Ectodermal cell (in vitro differentiated cells): ENCODE data around the gene SLC25A48.
"Not testable (repeated sequence)": the region's sequence is repeated elsewhere in the genome, so short reads cannot be mapped to it uniquely, and the experiment has no call there.

ENCODE experiments used
- H3K27ac ChIP-seq: 2 replicates; pipeline ENCODE4 v1.7.0; 2013; ENCODE audit warnings: mild to moderate bottlenecking, low read depth, low read length; ENCODE audit not compliant: insufficient read depth, poor library complexity, severe bottlenecking
- H3K27me3 ChIP-seq: 2 replicates; pipeline ENCODE4 v1.7.0; 2013; ENCODE audit warnings: mild to moderate bottlenecking, low read length; ENCODE audit not compliant: insufficient read depth, control insufficient read depth, poor library complexity, severe bottlenecking
- H3K36me3 ChIP-seq: one replicate; pipeline ENCODE4 v1.7.0; 2013; ENCODE audit warnings: low read length; ENCODE audit not compliant: control insufficient read depth, insufficient read depth
- H3K4me1 ChIP-seq: one replicate; pipeline ENCODE4 v1.7.0; 2013; ENCODE audit warnings: low read length; ENCODE audit not compliant: control insufficient read depth, insufficient read depth
- H3K4me3 ChIP-seq: 2 replicates; pipeline ENCODE4 v1.7.0; 2013; ENCODE audit warnings: low read depth, low read length, control low read depth; ENCODE audit not compliant: insufficient read depth
- H3K9me3 ChIP-seq: 2 replicates; pipeline ENCODE4 v1.7.0; 2013; ENCODE audit warnings: mild to moderate bottlenecking, low read length, moderate library complexity; ENCODE audit not compliant: control insufficient read depth
- WGBS, 2 experiments: methylation state at CpG; one replicate each; pipeline ENCODE4 v1.1.7; 2013; ENCODE audit warnings: missing lambda C conversion rate in 2 of 2; 5-methylcytosine and 5-hydroxymethylcytosine counted together

SLC25A48 gene

DNA sequence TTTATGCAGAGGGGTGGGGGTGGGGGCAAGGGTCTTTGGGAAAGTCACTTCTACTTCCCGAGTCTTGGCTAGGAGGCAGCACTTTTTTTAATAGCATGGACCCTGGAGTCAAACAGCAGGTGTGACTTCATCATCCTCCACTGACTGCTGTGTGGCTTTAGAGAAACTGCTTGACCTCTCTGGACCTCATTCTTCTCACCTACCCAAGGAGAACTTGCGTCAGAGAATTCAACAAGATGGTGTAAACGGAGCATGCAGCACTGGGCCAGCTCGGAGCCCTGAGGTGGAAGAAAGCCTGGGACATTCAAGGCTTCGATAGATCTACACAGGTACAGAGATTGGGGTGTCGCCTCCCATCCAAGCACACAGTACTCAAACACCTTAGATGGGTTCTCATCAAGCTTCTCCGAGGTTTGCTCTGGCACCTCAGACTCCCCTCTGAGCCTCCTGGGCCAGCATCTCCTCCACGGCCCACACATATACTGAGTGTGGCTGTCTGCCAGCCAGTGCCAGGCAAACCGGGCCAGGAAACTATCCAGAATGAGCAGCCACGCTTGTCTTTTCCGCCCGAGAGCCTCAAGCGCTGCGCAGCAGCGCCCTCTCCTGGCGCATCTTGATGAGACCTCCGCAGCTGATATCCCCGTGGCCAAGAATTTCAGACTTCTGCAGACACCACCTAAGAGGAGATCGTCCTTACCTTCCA is 4.6 kb upstream of the SLC25A48 start:
- no peaks in the 10 kb centered on the region for H3K9me3 ChIP-seq
- no peak overlapping the region for H3K4me3 ChIP-seq
- H3K36me3 ChIP-seq: no peaks in the 10 kb centered on the region
- no peak overlapping the region for H3K27ac ChIP-seq
- H3K27me3 ChIP-seq: peaks cover 47% of the 10 kb centered on the region
- no peaks in the 10 kb centered on the region for H3K4me1 ChIP-seq
- 34 to 36% methylated on average over 19 of the region's 19 CpGs for WGBS, 2 experiments

DNA sequence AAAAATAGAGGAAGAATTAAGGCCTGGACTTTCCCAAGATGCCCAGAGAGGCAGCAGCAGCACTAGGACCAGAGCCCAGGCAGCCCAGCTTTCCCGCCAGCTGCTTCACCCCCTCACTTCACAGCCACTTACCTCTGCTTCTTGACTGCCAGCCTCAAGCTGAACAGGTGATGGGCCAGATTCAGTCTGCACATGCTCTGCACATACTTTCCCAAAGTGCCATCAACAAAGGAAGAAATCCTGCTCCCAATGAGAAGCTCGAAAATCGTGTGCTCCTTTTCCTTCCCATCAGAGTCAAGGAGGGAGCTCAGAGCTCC is 4.1 kb upstream of the SLC25A48 start:
- Histone ChIP-seq H3K27me3 (peaks cover 52% of the 10 kb centered on the region), H3K9me3 (no peaks in the 10 kb centered on the region), H3K27ac (no peak overlapping the region), H3K4me1 (no peaks in the 10 kb centered on the region), H3K36me3 (no peaks in the 10 kb centered on the region), H3K4me3 (no peak overlapping the region)
- 57 to 71% methylated on average over 3 of the region's 3 CpGs for WGBS, 2 experiments

DNA sequence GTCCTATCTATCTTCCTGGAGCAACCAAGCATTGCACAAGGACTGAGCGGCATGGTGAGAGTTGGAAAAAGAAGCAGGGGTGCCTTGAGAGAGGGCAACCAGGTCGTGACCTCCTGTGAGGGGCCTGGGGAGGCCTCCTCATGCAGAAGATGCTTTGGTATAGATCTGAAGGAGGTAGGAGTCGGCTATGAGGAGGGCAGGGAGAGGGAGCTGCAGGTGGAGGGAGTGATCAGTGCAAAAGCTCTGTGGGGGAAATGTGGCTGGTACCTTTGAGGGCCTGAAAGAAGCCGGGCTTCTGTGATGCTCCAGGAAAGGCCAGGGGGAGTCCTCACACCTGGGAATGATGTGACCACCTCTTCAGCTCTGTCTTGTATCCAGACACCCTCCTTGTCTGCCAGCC is 3.6 kb upstream of the SLC25A48 start:
- Histone ChIP-seq H3K4me3 (no peak overlapping the region), H3K36me3 (no peaks in the 10 kb centered on the region), H3K9me3 (no peaks in the 10 kb centered on the region), H3K27me3 (peaks cover 57% of the 10 kb centered on the region), H3K27ac (no peak overlapping the region), H3K4me1 (no peaks in the 10 kb centered on the region)
- WGBS, 2 experiments: 75 to 84% methylated on average over 4 of the region's 4 CpGs

DNA sequence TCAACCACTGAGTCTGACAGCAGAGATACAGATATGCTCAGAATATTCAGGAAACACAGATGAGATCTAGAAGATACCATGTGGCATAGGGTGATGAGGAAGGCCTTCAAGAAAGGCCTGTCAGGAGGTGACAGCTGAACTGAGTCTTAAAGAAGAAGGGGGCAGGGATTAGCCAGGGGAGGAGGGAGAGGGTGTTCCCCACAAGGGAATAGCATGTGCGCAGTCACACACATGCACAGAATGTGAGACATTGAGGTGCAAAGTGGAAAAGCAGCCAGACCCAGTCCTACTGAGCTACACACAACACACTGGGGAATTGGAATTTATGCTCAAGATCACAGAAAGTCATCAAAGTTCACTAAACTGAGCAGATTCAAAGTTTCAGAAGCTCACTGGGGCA is 3.0 kb upstream of the SLC25A48 start:
- Histone ChIP-seq H3K9me3 (no peaks in the 10 kb centered on the region), H3K27me3 (peaks cover 63% of the 10 kb centered on the region), H3K36me3 (no peaks in the 10 kb centered on the region), H3K4me1 (no peaks in the 10 kb centered on the region), H3K4me3 (no peak overlapping the region), H3K27ac (no peak overlapping the region)
- 100% methylated on average over 1 of the region's 1 CpG for WGBS, 2 experiments

DNA sequence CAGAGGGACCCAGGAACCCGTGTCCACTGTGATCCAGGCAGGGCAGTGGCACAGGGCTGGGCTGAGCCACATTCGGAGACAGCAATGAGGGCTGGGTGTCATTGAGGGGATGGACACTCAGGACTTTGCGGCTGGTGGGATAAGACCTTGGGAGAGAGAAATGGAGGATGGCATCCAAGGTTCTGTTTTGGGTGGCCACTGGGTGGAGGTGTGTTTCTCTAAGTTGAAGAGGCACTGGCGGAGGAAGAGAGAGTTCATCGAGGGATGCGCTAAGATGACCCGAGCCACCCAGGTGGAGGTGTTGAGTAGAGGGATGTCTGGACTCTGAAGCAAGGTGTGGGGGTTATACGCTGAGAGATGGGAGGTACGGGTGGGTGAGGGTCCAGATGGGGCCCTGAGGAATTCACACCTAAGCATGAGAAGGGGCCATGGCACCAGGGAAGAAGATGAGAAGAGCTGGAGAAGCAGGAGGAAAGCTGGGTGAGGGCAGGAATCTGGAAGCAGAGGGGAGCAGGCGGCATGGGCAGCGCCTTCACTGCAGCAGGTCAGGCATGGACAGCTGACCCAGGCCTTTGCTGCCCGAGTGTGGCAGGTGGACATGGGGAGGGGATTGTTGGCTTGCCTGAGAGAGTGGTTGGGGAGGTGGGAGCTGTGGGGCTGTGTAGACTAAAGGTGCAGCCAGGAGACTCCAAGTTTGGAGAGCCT is 2.5 kb upstream of the SLC25A48 start:
- Histone ChIP-seq H3K4me1 (no peaks in the 10 kb centered on the region), H3K4me3 (no peak overlapping the region), H3K27ac (no peak overlapping the region), H3K36me3 (no peaks in the 10 kb centered on the region), H3K27me3 (peaks cover 69% of the 10 kb centered on the region), H3K9me3 (no peaks in the 10 kb centered on the region)
- WGBS, 2 experiments: 89% methylated on average over 12 of the region's 12 CpGs

DNA sequence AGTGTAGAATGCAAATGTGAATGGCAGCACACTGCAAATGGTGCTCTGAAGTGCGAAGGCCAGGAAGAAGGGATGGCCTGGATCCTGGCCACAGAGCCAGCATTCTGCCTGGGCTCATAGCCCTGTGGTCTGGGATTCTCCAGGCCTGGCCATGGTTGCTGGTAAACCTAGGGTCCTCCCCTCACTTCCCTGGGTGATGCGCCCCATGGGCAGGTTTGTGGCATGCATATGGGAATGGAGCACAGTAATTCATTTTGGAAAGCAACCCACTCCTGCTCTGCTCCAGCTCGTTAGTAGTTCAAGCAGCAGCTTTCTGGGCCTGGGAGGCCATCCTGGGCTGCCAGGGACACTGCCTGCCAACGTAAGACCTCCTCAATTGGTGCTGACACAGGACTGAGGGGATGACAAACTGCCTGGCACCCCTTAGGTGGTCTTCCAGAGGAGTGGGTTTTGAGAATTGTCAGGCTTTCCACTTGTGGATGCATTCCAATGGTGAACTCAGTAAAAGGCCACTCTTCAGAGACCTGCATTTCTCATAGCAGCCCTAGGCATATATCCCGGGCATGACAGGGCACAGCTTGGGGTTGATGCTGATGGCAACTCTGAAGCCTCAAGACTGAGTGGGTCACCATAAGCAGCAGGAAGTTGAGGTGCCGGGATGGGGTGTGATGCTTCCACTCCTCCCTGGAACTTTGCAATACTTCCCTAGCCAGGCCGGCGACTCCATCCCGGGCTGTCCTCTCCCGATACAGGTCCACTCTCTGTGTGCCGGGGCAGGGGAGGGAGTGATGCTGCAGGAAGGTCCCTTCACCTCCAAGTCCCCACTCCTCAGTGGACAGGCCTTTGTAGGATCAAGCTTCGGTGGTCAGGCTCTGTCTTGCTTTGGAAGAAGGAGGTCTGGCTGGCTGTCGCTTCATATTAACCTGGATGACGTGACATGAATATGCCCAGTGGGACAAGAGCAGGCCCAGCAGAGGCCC is 1.2 kb upstream of the SLC25A48 start:
- no peaks in the 10 kb centered on the region for H3K9me3 ChIP-seq
- no peak overlapping the region for H3K27ac ChIP-seq
- WGBS, 2 experiments: 92% methylated on average over 14 of the region's 14 CpGs
- H3K4me1 ChIP-seq: no peaks in the 10 kb centered on the region
- H3K36me3 ChIP-seq: no peaks in the 10 kb centered on the region
- H3K4me3 ChIP-seq: no peak overlapping the region
- H3K27me3 ChIP-seq: peaks cover 71% of the 10 kb centered on the region

DNA sequence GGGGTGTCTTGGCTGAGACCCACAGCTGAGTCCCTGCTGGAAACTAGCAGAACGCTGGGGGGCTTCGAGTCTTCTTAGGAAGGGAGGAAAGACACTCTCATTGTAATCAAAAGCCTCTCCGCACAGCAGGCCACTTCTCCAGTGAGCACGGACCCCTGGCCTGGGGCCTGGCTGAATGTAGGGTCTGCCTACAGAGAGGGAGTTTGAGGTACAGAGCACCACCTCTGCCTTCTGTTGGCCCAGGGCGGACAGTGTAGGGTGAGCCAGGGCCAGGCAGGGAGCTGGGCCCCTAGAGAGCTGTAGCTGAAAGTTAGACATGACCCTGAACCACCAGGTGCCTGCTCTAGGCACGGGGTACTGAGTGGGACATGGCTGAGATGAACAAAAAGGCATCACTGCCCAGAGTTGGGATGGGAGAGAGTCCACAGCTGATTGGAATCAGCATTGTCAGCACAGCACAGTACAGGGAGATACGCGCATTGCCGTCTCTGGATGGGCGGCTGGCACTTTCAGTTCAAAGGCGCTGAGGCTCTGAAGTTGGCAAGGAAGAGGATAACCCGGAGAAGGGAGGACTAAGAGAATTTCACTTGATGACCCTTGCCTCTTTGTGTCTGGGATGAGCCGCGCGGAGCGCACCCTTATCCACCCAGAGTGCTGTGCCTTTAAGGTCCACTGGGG is 363 bp upstream of the SLC25A48 start:
- no peak overlapping the region for H3K27ac ChIP-seq
- H3K27me3 ChIP-seq: peaks cover 71% of the 10 kb centered on the region
- no peaks in the 10 kb centered on the region for H3K9me3 ChIP-seq
- H3K4me3 ChIP-seq: peak overlapping the region; percentile 53
- WGBS, 2 experiments: 35 to 36% methylated on average over 16 of the region's 16 CpGs
- no peaks in the 10 kb centered on the region for H3K36me3 ChIP-seq
- H3K4me1 ChIP-seq: no peaks in the 10 kb centered on the region

DNA sequence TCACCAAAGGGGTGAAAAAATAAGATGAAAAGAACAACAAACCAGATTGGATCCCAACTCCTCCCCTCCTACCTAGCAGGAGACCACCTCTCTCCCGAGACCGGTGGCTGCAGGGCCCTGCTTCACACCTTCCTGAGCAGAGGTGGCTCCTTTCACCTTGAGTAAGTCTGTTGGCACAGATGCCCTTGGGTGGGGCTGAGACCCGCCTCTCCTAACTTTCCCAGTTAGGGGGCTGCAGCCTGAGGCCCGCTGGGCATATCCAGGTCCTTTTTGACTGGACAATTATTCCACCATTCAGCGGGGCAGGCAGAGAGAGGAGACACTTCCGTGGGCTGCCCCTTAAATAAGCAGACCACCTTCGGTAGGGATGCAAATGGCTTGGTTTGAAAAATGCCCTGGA is 1.3 kb downstream of the SLC25A48 start:
- no peaks in the 10 kb centered on the region for H3K36me3 ChIP-seq
- H3K4me3 ChIP-seq: no peak overlapping the region
- H3K4me1 ChIP-seq: no peaks in the 10 kb centered on the region
- H3K27me3 ChIP-seq: peaks cover 64% of the 10 kb centered on the region
- WGBS, 2 experiments: 65 to 77% methylated on average over 7 of the region's 7 CpGs
- H3K27ac ChIP-seq: no peak overlapping the region
- no peaks in the 10 kb centered on the region for H3K9me3 ChIP-seq

DNA sequence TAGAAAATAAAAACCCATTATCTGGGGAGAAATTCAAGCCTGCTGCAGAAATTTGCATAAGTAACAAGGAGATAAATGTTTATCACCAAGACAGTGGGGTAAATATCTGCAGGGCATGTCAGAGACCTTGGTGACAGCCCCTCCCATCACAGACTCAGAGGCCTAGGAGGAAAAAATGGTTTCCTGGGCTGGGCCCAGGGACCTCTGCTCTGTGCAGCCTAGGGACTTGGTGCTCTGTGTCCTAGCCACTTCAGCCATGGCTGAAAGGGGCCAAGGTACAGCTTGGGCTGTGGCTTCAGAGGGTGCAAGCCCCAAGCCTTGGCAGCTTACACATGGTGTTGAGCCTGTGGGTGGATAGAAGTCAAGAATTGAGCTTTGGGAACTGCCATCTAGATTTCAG is 3.9 kb downstream of the SLC25A48 start:
- H3K27ac ChIP-seq, H3K36me3 ChIP-seq, H3K4me1 ChIP-seq, H3K9me3 ChIP-seq, H3K4me3 ChIP-seq: not testable (repeated sequence)
- H3K27me3 ChIP-seq: peaks cover 38% of the 10 kb centered on the region

DNA sequence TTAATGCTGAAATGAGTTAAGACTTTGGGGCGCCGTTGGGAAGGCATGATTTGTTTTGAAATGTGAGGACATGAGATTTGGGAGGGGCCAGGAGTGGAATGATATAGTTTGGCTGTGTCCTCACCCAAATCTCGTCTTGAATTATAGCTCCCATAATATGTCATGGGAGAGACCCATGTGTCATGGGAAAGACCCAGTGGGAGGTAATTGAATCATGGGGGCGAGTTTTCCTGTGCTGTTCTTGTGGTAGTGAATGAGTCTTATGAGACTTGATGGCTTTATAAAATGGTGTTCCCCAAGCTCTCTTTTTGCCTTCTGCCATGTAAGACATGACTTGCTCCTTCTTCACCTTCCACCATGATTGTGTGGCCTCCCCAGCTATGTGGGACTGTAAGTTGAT is 5.1 kb downstream of the SLC25A48 start:
- H3K27ac ChIP-seq: no peak overlapping the region
- WGBS, 2 experiments: 88 to 92% methylated on average over 4 of the region's 4 CpGs
- no peak overlapping the region for H3K4me3 ChIP-seq
- H3K4me1 ChIP-seq: no peaks in the 10 kb centered on the region
- H3K36me3 ChIP-seq: no peaks in the 10 kb centered on the region
- H3K9me3 ChIP-seq: no peaks in the 10 kb centered on the region
- H3K27me3 ChIP-seq: peaks cover 26% of the 10 kb centered on the region
